HG03159 (cell line): ENCODE data around the gene RAB11FIP3.

Source experiments
- ATAC-seq: cut with Tn5 transposase; IDR thresholded peaks from one replicate; pipeline ENCODE4 v1.9.1; 2021; ENCODE audit warnings: mild to moderate bottlenecking, moderate library complexity; ENCODE audit not compliant: unreplicated experiment

RAB11FIP3 gene

DNA sequence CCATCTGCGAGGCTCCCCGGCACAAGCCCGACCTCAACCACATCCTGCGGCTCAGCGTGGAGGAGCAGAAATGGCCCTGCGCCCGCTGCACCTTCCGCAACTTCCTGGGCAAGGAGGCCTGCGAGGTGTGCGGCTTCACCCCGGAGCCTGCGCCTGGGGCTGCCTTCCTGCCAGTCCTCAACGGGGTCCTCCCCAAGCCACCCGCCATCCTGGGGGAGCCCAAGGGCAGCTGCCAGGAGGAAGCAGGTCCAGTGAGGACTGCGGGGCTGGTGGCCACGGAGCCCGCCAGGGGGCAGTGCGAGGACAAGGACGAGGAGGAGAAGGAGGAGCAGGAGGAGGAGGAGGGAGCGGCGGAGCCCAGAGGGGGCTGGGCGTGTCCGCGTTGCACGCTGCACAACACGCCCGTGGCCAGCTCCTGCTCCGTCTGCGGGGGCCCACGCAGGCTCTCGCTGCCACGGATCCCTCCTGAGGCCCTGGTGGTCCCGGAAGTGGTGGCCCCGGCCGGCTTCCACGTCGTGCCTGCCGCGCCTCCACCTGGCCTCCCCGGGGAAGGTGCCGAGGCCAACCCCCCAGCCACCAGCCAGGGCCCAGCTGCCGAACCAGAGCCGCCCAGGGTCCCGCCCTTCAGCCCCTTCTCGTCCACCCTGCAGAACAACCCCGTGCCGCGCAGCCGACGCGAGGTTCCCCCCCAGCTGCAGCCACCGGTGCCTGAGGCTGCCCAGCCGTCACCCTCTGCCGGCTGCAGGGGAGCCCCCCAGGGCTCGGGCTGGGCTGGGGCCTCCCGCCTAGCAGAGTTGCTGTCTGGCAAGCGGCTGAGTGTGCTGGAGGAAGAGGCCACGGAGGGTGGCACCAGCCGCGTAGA is 121.7 kb downstream of the RAB11FIP3 start:
- ATAC-seq = no peak

DNA sequence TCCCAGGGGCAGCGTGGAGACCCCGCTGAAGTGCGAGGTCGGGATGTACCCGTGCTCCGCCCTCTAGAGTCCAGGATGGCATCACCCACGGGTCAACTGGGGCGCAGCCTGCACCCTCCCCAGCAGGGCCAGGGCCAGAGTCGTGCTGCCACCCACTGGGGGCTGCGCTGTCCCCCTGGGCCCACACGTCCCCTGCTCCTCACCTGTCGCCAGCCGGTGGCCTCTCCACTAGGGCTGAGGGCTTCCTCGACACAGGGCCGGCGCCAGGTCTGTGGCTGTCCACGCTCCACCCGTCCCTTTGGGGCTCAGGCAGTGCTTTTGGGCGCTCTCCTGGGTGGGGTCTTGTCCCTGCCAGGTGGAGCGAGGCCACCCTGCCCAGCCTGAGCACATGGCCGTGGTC is 123.1 kb downstream of the RAB11FIP3 start:
- ATAC-seq = no peak

DNA sequence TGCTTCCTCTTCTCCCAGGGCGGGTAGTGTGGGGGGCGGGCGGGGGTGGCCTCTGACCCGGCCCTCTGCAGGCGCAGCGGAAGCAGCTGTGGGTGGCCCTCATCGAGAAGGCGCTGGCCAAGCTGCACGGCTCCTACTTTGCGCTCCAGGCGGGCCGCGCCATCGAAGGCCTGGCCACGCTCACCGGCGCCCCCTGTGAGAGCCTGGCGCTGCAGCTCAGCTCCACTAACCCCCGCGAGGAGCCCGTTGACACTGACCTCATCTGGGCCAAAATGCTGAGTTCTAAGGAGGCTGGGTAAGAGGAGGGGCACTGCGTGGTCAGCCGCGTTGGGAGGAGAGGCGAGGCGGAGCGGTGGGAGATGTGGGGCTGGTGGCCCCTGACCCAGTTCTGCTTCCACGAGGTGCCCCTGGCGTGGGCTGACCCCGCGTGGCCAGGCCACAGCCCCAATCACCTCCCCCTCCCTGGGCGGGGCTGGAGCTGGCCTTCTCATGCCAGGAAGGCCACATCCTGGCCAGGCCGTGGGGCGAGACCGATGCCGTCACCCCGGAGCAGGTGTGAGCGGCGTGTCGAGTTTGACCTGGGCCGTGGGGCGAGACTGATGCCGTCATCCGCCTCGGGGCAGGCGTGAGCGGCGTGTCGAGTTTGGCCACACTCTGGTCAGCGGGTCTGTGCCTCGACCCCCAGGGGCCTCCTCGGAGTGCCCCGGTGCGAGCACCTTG is 124.3 kb downstream of the RAB11FIP3 start:
- ATAC-seq = no peak

DNA sequence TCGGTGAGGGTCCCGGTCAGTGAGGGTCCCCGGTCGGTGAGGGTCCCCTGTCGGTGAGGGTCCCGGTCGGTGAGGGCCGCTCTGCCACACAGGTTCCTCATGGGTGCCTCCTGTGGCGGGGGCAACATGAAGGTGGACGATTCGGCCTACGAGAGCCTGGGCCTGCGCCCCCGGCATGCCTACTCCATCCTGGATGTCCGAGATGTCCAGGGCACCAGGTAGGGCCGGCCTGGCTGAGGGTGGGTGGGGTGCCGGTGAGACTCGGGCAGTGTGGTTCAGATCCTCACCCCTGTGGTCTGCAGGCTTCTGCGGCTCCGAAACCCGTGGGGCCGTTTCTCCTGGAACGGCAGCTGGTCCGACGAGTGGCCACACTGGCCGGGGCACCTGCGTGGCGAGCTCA is 125.8 kb downstream of the RAB11FIP3 start:
- ATAC-seq = no peak

DNA sequence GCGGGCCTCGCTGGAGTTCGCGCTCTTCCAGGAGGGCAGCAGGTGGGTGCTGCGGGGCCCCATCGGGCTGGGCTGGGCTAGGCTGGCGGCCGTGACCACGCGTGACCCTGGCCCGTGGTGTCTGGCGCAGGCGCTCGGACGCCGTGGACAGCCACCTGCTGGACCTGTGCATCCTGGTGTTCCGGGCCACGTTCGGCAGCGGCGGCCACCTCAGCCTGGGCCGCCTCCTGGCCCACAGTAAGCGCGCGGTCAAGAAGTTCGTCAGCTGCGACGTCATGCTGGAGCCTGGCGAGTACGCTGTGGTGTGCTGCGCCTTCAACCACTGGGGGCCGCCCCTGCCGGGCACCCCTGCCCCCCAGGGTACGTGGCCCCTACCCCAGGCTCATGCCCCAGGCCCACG is 126.7 kb downstream of the RAB11FIP3 start:
- ATAC-seq = no peak

DNA sequence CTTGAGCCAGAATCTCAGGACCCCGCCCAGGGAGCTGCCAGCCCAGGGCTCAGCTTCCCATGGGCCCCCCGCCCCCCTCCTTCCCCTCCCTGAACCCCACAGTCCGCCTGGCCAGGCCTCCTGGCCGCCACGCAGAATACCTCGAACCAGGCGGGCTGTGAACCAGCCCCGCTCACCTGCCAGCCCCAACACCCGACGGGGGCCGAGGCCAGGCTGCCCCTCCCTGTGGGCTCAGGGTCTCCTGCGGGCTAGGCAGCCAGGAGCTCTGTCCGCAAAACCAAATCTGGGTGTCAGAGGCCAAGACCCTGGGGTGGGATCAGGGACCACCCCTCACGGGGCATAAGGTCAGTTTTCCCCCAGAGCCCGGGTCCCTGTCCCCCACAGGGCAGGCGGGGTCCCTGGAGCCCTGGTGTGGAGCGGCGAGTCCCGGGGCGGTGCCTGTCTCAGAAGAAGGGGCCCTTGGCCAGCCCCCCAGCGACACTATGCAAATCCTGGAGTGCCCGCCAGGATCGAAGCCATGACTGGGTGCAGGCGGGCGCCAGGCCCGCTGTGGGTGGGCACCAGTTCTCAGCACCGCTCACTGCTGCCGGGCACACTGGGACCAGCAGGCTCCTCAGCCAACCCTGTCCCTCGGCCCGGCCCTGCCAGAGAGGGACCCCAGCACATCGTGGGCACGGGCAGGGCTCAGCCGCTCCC is 128.3 kb downstream of the RAB11FIP3 start:
- no peak for ATAC-seq

- no peak for ATAC-seq
Observed at GRCh38 chr16:554297-554621, 128.8 kb downstream of the RAB11FIP3 start.

DNA sequence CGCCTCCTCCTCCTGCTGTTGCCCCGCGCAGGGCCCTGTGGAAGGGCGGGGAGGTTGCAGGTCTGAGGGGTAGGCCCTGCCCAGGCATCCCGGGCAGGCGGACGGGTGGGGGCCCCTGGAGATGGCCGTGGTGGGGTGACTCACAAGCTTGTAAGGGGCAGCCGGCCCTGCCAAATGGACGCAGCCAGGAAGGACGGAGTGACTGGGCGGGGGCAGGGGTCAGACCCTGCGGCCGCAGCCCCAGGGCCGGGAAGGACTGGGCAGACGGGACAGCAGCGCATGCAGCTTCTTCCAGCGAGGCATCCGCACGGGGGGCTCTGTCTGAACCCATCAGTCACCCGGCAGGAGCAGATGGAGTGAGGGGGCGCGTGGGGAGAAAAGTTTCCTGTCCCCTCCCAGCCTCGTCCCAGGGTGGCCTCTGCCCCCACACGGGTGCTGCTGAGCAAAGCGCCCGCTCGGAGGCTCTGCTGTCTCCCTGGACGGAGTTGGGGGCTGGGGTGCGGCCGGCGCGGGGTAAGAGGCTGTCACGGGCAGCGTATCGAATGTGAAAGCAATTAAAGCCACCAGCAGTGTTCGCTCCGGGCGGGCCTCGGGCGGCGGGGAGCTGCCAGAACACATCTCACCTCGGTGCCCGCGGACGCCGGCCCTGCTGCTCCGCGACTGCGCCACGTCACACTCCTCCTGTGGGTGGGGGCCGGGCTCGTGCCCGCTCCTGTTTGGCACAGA is 129.4 kb downstream of the RAB11FIP3 start:
- no peak for ATAC-seq

- no peak for ATAC-seq
Observed at GRCh38 chr16:555528-556473, 130.4 kb downstream of the RAB11FIP3 start.

DNA sequence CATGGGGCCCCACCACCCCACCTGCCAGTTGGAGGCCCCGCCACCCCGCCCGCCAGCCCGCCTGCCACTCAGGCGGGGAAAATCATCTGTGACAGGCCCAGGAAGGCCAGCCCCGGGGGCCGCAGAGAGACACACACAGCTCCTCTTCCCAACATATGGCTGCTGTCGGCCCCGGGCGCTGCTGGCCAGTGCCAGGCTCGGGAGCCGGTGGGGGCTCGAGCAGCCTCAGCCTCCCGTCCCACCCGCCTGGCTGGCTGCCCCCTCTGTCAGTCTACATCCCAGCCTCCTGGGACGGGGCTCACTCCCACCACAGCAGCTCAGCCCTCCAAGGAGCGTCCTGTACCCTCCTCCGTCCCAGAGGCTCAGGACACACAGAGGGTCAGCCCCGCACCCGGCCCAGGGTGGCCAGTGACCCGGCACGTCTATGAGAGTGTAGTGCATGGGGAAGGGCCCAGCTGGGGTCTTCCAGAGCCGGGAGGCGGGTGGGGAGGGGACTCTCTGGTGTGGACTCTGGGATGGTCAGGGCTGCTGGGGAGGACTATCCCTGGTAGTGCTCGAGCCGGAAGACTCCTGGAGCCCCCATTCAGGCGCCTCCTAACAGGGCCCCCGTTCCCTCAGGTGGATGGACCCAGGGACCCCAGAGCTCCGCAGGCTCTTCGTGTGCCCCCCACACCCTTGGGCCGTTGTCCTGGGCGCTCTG is 131.2 kb downstream of the RAB11FIP3 start:
- ATAC-seq = no peak

DNA sequence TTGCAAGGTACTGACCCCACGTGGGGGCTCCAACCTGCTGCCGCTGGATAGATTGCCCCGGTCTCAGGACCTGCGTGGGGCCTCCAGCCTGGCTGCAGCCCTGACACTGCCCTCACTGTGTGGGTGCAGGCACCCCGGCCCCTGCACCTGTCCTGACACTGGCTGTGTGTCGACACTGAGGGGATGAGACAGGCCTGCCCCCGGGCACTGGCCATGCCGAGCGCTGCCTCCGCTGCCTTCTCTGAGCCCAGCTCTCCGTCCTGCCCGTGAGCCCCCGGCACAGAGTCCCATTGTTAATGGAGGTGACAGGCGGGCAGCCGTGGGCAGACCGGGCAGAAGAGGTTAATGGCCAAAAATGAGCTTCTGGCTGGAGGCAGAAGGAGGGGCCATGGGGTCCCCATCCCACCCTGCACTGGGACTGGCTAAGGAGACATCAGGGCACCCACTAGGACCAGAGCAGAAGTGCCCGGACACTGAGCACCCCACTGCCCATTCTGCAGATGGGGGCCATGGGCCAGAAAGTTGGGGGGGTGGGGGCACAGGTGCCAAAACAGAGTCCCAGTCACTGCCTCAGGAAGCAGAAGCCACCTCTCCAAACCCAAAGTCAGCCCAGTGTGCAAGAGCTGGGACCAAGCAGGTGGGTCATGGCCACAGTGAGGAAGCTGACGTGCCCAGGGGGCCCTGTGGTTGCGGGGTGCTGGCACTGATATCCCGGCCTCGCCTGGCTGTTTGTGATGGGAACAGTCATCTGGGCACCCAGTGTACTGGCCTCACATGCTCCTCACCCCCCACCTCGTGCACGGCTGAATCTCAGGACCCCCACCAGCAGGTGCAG is 132.2 kb downstream of the RAB11FIP3 start:
- no peak for ATAC-seq

DNA sequence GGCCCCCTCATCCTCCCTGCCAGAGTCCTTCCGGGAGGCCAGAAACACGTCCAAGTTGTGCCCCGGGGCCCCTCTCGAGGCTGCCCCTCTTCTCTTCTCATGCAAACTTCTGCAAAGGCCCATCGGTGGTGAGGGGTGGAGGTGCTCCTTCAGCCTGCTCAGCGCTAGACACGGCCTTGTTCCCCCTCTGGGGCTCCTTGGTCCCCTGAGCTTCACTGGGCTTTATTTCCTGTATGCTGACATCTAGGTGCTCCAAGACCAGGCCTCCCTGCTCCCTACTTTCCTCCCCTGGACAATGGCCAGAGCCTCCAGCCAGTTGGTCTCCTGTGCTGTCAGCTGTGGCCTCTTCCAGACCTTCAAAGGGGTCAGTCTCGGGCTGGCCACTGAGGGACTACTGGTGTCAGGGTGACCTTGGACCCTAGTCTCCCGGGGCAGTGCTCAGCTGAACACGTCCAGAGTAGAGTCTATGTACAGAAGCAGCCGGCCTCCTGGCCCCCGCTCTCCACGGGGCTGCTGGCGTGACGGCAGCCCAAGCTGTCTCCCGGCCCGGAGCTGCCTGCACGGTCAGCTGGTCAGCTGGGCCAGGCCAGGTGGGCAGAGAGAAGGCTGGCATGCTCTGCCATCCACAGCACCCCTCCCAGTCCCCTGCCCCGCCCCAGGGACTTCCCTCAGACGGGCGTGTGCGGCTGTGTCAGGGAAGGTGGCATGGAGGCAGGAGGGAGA is 133.0 kb downstream of the RAB11FIP3 start:
- no peak for ATAC-seq

DNA sequence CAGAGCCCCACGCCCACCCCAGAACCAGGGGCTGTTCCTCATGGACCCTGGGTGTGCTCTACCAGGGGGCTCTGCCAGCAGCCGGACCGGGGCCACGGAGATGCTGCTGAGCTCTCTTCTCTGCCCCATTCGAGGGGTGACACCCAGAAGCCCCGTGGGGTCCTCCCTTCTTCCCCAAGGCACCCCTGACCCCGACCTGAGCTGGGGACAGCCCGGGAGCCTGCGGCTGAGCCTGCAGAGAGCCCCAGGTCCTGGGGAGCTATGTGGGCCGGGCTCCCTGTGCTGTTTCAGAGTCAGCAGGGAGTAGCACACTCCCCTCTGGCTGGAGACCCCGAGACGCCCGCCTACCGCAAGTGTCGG is 133.6 kb downstream of the RAB11FIP3 start:
- no peak for ATAC-seq

DNA sequence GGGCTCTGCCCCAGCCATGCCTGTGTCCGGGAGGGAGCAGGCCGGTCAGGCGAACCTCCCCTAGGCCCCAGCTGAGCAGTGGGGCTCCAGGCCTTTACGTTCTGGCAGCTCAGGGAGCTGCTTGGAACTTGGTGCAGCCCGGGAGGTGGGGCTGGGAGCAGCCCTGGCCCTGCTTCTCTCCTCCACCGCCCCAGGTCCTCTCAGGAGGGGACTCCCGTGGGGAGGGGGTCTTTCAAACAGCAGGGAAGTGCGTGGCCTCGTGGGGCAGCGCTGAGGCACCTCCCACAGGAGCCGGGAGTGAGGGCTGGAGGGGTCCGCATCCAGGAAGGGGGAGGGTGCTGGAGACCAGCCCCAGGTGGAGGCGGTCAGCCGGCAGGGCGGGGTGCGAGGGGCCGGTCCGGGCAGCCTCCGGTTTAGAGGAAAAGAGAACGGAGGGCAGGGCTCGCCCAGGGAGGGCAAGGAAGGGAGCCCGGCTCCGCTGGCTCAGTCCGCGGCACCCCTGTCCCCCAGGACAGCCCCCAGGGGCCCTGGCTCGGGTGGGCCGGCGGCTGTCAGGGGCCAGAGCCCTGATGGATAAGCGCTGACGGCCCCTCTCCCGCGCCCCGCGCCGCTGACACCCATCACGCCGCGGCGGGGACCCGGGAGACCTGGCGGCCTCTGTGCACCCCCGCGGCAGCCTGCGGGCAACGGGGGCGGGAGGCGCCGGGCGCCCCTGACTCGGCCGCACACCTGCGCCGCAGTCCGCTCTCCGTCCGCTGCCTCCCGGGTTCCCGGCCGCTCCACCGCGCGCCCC is 134.2 kb downstream of the RAB11FIP3 start:
- no peak for ATAC-seq

DNA sequence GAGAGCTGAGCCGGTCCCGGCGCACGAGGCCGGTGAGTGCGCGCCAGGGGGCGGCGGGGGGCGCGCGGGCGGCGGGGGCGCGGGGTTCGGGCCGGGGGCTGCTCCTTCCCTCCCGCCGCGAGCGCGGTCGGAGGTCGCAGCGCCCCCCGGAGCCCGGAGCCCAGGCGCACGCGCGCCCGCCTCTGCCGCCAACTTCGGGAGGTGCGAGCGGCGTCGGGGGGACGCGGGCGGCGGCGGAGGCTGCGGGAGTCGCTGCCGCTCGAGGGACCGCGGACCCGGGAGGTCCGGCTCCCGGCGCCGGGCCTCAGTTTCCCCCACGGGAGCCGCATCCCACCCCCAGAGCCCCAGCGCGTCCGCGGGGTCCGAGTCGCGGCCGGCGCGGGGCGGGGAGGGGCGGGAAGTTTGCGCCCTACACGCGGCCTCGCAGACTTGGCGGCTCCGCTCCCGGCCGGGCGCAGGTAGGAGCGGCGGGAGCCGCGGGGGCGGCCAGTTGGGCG is 134.8 kb downstream of the RAB11FIP3 start, which contains the start of gene PRR35:
Gene PRR35 (plus strand): TSS at position 191 of the 497 bp plus-strand sequence. CDS start 2,901 bp downstream, outside the sequence.
- no peak for ATAC-seq

- no peak for ATAC-seq
Observed at GRCh38 chr16:560701-561412, 135.4 kb downstream of the RAB11FIP3 start.
